SK-MEL-5 (cell line): ENCODE data around the gene YEATS2. TPM values are rescaled to one million over a fixed set of nuclear protein-coding genes. Genes with fewer than 3 reads are reported as not detected.
"Not testable (repeated sequence)": the region's sequence is repeated elsewhere in the genome, so short reads cannot be mapped to it uniquely, and the experiment has no call there.

Experiments
- DNase-seq: peaks from one replicate; pipeline ENCODE4 v3.0.0-alpha.2; 2016; ENCODE audit warnings: low read depth, low spot score
- in situ Hi-C: cut with HindIII; loops from 2 replicates; pipeline ENCODE4 v1.10.0; 2016; ENCODE audit warnings: low sequenced_read_pairs, high pct_unique_total_duplicates, low pct_unique_long_range_greater_than_20kb
- total RNA-seq: library from RNA; depleted of rRNA; stranded (reverse); fragments of >200 nt; shearing (Covaris generic); gene quantifications from 2 replicates; pipeline ENCODE4 v1.2.3, GENCODE V29; 2014

The YEATS2 gene
- total RNA-seq, 1 experiment from 2014 or later = 30.7 TPM

DNA sequence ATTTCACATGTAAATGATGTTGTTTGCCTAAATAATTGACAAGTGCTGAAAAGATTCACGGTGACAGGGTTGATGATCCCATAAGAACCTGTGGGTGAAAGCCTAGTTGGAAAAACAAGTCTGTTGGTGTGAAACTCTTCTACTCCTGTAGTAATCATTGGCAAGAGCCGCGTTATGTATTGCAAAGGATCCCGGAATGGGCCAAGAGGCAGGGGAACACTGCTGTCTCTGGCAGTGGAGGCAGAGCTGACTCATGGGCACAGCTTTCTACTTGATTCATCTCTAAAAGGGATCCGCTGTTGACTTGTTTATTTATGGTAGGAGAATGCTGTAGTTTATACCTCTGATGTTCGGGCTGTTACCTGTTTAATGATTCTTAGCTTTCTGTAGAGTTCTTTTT, 64.7 kb downstream of the YEATS2 start:
- in situ Hi-C loops = no loop called here
- DNase-seq = no peak

DNA sequence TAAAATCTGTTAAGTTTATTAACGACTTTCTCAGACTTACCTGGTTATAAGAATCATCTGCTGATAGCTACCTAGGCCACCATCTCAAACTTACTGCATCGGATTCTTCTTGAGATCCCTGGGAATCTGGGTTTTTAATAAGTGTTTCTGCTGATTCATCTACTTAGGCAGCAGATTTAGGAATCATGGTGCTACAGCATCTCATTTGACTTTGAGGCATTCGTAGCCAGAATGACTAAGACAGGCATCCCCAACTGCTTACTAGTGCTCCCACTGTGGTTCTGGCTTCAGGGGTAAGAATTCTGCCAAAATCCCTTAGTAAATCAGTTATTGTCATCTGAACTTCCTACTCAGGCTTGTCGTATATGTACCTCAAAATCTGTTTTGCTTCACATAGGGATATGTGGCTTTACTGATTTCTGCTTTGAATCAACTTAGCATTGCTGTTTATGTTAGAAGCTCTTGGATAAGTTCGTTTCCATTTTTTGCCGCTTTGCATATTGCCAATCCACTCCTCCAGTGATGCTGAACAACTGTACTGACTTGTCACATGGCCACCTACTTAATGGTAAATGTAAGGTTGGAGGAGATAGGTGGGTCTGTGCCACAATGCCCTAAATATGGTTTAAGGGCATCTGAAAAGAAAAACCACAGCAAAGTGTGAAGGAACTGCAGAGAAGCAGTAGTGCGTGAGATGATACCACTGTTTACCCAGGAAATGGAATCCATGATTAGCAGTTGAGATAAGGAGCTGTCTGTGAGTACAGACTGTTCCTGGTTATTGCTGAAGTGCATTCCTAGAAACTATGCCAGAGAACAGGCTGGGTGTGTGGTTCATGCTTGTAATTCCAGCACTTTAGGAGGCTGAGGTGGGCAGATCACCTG, 67.5 kb downstream of the YEATS2 start:
- in situ Hi-C loops = no loop called here
- no peak for DNase-seq

DNA sequence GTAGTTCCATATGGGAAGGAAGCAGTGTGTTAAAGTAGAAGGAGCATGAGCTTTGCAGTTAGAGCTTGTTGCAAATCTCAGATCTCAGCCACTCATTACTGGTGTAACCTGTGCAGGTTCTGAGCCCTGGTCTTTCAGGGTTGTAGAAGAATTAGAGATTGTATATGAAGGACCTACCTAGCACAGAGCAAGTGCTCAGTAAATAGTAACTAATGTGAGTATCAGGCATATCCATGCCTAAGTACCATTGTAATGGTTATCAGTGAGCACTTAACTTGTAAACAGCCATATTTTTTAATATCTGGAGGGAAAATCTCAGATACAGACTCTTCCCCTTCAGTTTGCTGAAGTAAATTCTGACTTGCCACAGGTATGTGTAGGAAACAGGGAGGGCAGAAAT, 68.5 kb downstream of the YEATS2 start:
- DNase-seq = no peak
- in situ Hi-C loops = no loop called here

DNA sequence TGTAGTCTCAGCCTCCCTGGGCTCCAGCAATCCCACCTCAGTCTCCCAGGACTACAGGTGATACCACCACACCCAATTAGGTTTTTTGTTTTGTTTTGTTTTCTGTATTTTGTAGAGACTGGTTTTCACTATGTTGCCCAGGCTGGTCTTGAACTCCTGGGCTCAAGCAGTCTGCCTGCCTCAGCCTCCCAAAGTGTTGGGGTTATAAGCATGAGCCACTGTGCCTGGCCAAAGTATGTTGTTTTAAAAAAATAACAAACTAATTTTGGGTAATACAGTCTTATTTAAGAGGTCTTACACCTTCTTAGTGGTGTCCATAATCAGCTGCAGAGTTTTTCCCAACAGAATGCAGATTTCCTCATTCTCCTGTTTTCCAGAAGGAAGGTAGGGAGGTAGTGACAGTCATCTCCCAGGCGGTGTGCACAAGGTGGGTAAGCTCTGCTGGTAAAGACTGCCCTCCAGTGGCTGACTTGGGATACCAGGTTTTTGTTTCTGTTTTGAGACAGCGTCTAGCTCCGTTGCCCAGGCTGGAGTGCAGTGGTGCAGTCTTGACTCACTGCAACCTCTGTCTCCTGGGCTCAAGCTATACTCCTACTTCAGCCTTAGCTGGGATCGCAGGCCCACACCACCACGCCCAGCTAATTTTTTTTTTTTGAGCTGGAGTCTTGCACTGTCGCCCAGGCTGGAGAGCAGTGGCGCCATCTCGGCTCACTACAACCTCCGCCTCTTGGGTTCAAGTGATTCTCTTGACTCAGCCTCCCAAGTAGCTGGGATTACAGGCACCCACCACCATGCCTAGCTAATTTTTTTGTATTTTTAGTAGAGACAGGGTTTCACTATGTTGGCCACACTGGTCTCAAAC, 69.4 kb downstream of the YEATS2 start:
- in situ Hi-C loops = no loop called here

DNA sequence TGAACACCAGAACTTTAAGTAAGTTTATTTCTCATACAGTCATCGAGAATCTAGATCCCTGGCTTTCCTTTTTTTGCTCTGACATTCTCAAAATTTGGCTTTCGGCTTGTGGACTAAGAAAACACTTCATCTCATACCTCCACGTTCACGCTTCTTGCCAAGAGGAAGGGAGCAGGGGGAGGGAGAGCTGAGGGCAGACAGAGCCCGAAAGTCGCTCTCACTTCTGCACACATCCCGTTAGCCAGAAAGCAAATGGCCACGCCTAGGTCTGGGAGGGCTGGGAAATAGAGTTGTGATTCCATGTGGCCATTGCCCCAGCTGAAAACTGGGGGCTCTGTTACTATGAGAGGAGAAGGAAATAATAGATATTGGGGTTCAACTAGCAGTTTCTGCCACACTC, 70.5 kb downstream of the YEATS2 start:
- no peak for DNase-seq
- in situ Hi-C loops = no loop called here

More for the DNA sequence above, 69.4 kb downstream of the YEATS2 start:
- peak; percentile 87 for DNase-seq

DNA sequence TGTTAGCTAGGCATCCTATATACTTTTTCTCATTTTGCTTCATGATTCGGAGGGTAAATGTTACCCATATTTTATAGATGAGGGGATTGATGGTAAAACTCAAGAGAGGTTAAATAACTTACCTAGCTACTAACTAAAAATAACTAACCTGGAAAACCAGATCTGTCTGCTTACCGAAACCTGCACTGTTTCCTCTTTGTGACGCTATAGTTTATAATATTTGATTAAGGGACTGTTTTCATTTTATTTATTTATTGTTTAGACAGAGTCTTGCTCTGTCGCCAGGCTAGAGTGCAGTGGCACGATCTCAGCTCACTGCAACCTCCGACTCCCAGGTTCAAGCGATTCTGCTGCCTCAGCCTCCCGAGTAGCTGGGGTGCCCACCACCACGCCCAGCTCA, 71.9 kb downstream of the YEATS2 start:
- no peak for DNase-seq
- in situ Hi-C loops = no loop called here

DNA sequence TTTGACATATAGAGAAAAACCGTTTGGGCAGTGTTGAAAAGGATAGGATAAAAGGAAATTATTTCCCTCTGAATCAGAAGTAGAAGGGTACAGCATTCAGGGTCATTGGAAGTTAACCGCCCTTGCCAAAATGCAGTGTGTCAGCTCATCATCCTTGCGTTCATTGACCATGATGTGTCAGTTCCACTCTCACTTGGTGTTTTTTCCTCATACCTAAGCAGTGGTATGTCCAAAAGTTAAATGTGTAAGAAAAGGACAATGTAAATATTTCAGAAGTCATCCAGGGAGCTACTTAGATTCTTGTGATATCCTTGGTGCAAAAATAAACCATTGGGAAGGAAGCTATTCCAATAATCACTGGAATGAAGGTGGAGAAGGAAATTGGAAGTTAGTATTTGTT, 77.0 kb downstream of the YEATS2 start:
- in situ Hi-C loops = no loop called here
- DNase-seq = no peak

DNA sequence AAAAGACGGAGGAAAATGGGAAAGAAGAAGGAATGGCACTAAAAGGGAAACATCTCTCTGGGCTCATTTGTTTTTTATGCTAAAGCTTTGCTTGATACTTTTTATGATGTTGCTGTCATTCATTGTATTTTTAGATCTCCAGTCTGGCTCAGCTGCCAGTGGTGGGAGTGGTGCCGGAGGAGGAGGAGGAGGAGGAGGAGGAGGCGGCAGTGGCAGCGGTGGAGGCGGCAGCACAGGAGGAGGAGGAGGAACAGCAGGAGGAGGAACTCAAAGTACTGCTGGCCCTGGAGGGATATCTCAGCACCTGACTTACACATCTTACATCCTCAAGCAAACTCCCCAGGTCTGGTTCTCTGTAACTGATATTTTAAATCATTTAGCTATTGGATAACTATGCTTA, 78.2 kb downstream of the YEATS2 start:
- in situ Hi-C loops = no loop called here
- no peak for DNase-seq

DNA sequence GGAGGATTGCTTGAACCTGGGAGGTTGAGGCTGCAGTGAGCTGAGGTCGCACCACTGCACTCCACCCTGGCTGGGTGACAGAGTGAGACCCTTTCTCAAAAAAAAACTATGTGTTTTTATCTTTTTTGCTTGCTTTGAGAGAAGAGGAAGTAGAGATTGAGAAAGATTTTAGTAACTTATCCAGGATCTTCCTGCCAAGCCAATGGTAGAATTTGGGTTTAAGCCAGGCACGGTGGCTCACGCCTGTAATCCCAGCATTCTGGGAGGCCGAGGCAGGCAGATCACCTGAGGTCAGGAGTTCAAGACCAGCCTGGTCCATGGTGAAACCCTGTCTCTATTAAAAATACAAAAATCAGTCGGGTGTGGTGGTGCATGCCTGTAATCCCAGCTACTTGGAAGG, 78.9 kb downstream of the YEATS2 start:
- DNase-seq, in situ Hi-C loops: not testable (repeated sequence)

DNA sequence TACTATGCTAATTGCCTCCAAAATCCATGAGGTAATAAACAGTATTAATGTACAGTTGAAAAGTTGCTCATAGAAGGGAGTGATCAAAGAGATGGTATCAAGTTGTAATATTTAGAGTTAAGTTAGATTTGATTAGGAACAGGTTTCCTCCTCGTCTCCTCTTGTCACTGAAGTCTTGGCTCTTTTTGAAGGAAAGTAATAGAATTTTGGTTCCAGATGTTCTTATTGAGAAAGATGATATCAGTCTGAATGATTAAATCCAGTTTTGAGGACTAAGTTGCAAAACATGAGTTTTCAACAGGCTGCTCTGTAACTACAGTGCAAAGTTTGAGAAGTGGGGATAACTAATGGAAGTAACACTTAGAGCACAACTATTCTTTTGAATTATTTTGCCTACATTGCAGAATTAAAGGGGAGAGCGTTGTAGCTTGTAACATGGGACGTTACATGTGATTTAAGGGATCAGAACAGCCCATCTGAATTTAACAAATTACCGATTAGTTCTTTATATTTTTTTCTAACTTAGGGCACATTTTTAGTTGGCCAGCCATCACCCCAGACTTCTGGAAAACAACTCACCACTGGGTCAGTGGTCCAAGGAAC, 79.5 kb downstream of the YEATS2 start:
- DNase-seq = no peak
- in situ Hi-C loops = no loop called here

DNA sequence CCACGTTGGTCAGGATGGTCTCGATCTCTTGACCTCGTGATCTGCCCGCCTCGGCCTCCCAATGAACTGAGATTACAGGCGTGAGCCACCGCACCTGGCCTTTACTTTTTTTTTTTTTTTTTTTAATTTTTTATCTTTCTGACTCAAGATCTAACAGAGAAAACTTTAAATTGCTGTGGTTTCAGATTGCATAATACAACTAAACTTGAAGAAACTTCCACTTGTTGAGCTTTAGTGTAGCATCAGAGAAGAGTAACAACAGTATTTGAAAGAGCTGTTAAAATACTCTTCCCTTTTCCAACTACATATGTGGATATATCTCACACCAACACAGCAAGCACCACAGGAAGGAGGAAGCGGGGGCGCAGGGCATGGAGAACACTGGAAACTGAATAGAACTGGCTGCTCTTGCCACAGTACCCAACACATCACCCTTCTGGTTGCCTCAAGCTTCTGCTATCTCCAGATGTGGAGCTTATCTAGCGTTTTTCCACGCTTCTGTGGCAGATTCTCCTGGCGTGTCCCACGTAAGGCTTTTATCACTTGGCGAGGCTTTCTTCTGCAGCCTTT, 82.4 kb downstream of the YEATS2 start:
- no peak for DNase-seq
- in situ Hi-C loops = no loop called here

DNA sequence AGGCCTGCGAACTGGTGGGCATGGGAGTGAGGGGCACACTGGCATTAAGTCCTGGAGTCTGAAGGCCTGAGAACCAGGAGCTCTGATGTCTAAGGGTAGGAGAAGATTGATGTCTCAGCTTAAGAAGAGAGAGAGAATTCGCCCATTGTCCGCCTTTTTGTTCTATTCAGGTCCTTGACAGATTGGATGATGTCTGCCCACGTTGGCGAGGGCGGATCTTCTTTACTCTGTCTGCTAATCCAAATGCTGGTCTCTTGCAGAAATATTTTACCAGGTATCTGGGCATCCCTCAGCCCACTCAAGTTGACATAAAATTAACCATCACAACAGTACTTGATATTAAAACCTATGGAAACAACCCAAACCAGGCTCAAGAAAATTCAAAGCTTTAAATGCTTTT, 83.6 kb downstream of the YEATS2 start:
- in situ Hi-C loops = no loop called here
- DNase-seq = no peak

DNA sequence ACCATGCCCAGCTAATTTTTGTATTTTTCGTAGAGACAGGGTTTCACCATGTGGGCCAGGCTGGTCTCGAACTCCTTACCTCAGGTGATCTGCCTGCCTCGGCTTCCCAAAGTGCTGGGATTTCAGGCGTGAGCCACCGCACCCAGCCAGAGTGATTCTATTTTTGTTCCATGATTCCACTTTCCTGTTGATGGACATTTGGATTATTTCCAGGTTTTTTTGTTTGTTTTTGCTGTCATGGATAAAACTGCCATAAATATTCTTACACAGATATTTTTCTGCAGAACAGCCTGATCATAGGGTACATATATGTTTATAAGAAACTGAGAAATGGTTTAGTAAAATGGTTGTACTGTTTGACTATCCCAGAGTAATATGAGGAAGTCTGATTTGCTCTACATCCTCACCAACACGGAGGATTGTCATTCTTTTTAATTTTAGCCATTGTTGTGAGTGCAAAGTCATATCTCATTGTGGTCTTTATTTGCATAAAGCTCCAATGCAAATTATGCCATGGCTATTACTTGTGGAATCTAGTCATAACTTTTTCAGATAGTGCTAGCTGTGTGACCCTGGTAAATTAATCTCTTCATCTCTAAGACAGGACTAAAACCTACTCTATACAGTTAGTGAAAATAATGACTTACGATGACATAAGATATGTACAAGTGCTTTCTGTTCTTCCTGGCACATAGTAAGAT, 85.1 kb downstream of the YEATS2 start:
- in situ Hi-C loops = no loop called here
- DNase-seq = no peak

DNA sequence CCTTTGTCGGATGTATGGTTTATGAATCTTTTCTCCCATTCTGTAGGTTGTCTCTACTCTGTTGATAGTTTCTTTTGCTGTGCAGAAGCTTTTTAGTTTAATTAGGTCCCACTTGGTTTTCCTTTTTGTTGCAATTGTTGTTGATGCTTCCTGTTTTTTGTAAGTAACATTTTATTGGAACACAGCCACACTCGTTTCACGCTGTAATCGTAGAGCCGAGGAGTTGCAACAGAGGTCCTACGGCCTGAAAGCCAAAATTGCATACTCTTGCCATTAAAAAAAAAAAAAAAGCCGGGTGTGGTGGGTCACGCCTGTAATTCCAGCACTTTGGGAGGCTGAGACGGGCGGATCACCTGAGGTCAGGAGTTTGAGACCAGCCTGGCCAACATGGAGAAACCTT, 86.9 kb downstream of the YEATS2 start:
- in situ Hi-C loops, DNase-seq: not testable (repeated sequence)

DNA sequence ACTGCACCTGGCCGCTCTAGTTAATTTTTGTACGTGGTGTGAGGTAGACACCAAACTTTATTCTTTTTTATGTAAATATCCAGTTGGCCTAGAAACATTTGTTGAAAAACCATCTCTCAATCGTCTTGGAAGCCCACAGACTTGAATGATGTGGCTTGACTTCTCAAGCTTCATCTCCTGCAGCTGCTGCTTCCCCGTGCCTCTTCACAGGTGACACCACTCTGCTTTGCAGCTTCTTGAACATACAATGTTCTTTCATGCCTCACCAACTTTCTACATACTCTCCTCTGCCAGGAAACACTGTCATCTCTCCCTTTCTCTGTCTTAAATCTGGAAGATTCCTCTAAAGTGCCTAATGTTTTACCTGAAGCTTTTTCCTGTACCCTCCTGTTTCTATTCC, 92.2 kb downstream of the YEATS2 start:
- in situ Hi-C loops = no loop called here
- DNase-seq = no peak

DNA sequence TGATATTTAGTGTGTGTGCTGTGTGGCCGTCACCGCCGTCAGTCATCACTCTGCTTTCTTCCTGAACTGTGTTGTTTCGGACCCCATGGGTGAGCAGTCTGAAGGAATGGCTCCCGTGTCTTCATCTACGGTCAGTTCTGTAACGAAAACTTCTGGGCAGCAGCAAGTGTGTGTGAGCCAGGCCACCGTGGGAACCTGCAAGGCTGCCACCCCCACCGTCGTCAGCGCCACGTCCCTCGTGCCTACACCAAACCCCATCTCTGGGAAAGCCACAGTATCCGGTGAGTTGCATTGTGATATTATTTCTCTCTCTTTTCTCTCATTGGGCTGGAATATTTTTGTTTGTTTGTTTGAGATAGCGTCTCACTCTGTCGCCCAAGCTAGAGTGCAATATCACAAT, 93.1 kb downstream of the YEATS2 start:
- DNase-seq = no peak
- in situ Hi-C loops = no loop called here

DNA sequence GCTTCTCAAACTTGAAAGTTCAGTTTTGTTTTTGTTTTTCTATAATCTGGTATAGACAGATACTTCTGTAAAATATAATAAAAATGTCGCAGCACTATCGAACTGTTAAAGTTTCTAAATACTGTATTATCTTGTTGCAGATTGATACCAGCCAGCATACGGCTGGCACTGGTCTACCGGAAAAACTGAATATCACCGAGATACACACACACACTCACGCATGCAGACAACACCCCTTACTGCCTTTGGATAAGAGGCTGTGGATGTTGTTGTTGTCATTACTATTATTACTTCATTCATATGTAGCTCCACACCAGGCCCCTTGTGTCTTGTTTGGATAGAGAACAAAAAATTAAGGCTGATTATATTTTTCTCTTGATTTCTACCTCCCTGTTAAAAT, 95.4 kb downstream of the YEATS2 start:
- DNase-seq = no peak
- in situ Hi-C loops = no loop called here
